Neural crest cell (in vitro differentiated cells): Measurements from ENCODE around the gene ADNP2. TPM values are rescaled to one million over a fixed set of nuclear protein-coding genes. Genes with fewer than 3 reads are reported as not detected.

Experiments used
- DNase-seq: peaks from one replicate; pipeline ENCODE4 v3.0.0; 2021; ENCODE audit warnings: low read depth, mixed read lengths, low spot score
- H3K27ac Mint-ChIP-seq: one replicate; pipeline ENCODE4 v1.8.0; 2021; ENCODE audit warnings: mild to moderate bottlenecking, mixed read lengths; ENCODE audit not compliant: unreplicated experiment
- H3K27me3 Mint-ChIP-seq: 2 replicates; pipeline ENCODE4 v1.8.0; 2021; ENCODE audit warnings: low read depth, mild to moderate bottlenecking, mixed read lengths
- H3K36me3 Mint-ChIP-seq: 2 replicates; pipeline ENCODE4 v1.8.0; 2021; ENCODE audit warnings: low read depth, mild to moderate bottlenecking, mixed read lengths
- H3K4me1 Mint-ChIP-seq: 2 replicates; pipeline ENCODE4 v1.8.0; 2021; ENCODE audit warnings: mixed read lengths
- H3K4me3 Mint-ChIP-seq: one replicate; pipeline ENCODE4 v1.8.0; 2021; ENCODE audit warnings: mild to moderate bottlenecking, mixed read lengths
- H3K9me3 Mint-ChIP-seq: 2 replicates; pipeline ENCODE4 v1.8.0; 2021; ENCODE audit warnings: mixed read lengths
- total RNA-seq: library from RNA; stranded (reverse); gene quantifications from 2 replicates; pipeline ENCODE4 v1.2.1, GENCODE V29; 2021
- TF ChIP-seq, protein P1 (sequence below): fragments of 200-600 bp; sonication (generic); conservative IDR thresholded peaks from 2 replicates; pipeline ENCODE4 v1.5.0; 2021; ENCODE audit warnings: antibody characterized with exemption, mild to moderate bottlenecking

The ADNP2 gene
- total RNA-seq, 1 donor from 2014 or later: 44.0 TPM

DNA sequence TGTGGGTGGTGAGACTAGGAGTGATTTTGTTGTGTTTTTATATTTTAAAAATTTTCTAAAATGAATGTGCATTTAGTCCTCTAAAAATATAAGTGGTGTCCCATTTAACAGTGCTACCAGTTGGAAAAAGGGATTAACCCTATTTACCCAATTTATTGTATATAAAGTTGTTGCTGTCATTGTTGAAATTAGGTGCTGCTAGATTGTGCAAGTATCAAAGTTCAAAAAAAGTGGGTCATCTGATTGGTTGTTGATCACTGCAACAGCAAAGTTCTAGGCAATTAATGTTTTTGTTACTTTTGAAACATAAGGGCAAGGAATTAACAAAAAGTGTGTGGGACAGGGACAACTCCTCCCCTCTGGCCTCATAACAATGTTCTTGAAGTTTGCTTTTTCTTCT lies 40.6 kb downstream of the ADNP2 start:
- Mint-ChIP-seq H3K9me3 (no peaks in the 10 kb centered on the region), H3K27ac (no peak overlapping the region), H3K27me3 (no peaks in the 10 kb centered on the region), H3K36me3 (peaks cover 10% of the 10 kb centered on the region), H3K4me3 (no peak overlapping the region), H3K4me1 (no peaks in the 10 kb centered on the region)
- TF ChIP-seq, protein P1, sequence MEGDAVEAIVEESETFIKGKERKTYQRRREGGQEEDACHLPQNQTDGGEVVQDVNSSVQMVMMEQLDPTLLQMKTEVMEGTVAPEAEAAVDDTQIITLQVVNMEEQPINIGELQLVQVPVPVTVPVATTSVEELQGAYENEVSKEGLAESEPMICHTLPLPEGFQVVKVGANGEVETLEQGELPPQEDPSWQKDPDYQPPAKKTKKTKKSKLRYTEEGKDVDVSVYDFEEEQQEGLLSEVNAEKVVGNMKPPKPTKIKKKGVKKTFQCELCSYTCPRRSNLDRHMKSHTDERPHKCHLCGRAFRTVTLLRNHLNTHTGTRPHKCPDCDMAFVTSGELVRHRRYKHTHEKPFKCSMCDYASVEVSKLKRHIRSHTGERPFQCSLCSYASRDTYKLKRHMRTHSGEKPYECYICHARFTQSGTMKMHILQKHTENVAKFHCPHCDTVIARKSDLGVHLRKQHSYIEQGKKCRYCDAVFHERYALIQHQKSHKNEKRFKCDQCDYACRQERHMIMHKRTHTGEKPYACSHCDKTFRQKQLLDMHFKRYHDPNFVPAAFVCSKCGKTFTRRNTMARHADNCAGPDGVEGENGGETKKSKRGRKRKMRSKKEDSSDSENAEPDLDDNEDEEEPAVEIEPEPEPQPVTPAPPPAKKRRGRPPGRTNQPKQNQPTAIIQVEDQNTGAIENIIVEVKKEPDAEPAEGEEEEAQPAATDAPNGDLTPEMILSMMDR: no peak
- no peak for DNase-seq

DNA sequence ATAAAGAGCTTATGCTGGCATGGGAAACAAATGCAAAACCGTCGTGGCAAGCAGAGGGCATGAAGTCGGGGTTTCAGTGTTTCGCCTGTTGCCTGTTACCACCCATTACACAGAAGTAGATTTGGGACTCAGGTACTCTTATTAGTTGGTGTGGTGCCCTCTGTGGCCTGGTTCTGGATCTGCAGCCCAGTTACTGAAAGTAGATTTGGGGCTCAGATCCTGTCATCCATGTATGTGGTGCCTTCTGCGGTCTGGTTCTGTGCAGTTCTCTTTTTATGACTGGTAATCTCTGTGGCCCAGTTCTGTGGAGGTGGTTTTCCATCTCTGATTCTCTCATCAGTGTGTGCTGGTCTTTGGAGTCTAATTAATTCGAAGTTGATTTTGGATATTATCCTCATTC lies 45.2 kb downstream of the ADNP2 start:
- no peak for DNase-seq
- TF ChIP-seq, protein P1: peak; percentile 41
- Mint-ChIP-seq H3K4me3 (no peak overlapping the region), H3K9me3 (no peaks in the 10 kb centered on the region), H3K4me1 (no peaks in the 10 kb centered on the region), H3K27ac (no peak overlapping the region), H3K27me3 (no peaks in the 10 kb centered on the region), H3K36me3 (peaks cover 3% of the 10 kb centered on the region)

DNA sequence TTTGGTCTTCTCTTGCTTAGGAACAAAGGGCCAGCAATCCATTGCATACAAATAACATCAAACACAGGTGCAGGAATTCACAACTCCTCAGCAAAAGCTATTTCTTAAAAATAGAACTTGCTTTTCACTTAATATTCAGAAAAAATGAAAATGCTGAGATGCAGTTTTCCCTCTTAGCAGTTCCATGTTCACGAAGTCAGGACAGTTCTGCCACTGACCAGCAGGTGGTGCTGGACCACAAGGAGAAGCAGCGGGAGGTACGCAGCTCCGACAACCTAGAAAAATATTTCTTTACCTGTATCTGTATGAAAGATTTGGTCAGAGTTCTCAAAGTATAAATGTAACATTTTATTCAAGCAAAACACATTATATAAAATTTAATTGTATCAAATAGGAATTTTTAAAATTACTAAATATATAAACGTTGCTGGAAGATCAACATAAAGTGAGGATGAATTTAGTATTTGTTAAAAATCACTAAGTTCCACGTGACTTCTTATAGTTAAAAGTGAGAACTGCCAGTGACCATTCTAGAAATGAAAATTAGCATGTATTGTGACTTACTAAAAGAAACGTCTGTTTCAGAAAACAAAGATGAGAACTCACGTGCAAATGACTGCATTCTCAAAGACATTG lies 48.8 kb downstream of the ADNP2 start:
- peaks cover 14% of the 10 kb centered on the region for H3K36me3 Mint-ChIP-seq
- H3K4me3 Mint-ChIP-seq: no peak overlapping the region

DNA sequence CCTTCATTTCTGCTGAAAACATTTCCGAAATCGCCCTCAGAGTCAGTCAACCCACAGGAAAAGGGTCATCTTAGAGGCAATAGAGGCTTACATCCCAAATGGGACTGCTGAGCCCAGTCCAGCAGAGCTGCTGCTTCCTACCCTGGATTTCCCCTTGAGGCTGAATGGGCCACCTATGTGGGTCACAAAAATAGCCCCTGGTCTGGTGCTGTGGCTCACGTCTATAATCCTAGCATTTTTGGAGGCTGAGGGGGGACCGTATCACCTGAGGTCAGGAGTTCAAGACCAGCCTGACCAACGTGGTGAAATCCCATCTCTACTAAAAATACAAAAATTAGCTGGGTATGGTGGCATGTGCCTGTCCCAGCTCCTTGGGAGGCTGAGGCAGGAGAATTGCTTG lies 49.3 kb downstream of the ADNP2 start:
- H3K27ac Mint-ChIP-seq: no peak overlapping the region
- no peaks in the 10 kb centered on the region for H3K27me3 Mint-ChIP-seq
- H3K9me3 Mint-ChIP-seq: no peaks in the 10 kb centered on the region
- peaks cover 18% of the 10 kb centered on the region for H3K36me3 Mint-ChIP-seq
- no peaks in the 10 kb centered on the region for H3K4me1 Mint-ChIP-seq
- DNase-seq: no peak
- TF ChIP-seq, protein P1: no peak
- no peak overlapping the region for H3K4me3 Mint-ChIP-seq

More for the DNA sequence above, 48.8 kb downstream of the ADNP2 start:
- Mint-ChIP-seq H3K4me1 (no peaks in the 10 kb centered on the region), H3K9me3 (no peaks in the 10 kb centered on the region), H3K27ac (no peak overlapping the region), H3K27me3 (no peaks in the 10 kb centered on the region)
- TF ChIP-seq, protein P1: peak; percentile 96
- DNase-seq: peak; percentile 75

DNA sequence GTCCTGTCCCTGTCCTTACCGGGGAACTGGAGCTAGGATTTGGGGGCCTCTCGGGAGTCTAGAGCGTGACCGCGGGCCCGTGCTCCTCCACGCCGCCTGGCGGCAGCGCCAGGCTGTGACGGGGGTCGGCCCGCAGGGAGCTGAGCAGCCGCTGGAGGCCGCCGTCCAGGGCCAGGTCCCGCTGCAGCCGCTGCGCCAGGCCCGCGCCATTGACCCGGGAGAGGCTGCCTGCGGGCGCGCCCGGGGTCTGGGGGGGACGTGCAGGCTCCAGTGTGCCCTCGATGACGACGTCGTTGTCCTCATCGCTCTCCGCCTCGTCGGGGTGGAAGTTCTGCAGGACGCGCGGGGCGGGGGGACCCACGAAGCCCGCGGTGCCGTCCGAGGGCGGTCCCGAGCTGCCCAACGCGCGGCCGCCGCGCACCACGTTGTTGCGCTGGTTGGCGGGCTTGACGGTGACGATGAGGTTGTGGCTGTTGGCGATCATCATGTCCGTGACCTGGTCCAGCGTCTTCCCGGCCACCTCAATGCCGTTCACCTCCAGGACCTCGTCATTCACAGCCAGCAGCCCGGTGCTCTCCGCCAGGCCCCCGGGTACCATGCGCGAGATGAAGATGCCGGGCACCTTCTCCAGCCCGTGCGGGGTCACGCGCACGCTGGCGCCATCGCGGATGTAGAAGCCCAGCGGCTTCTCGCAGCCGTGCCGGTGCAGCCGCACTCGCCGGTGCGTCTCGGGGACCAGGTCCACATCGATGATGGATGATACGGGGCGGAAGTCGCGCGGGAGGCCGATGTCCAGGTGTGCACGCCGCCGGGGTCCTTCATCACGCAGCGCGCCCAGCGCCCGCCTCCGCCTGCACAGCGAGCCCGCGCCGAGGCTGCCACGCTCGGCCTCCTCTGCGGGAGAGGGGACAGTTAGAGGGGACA lies 50.9 kb downstream of the ADNP2 start:
- Mint-ChIP-seq H3K4me1 (no peaks in the 10 kb centered on the region), H3K9me3 (peaks cover 3% of the 10 kb centered on the region), H3K27me3 (no peaks in the 10 kb centered on the region), H3K4me3 (no peak overlapping the region), H3K27ac (no peak overlapping the region), H3K36me3 (peaks cover 29% of the 10 kb centered on the region)
- TF ChIP-seq, protein P1: no peak
- no peak for DNase-seq
